K562 (cell line): ENCODE measurements around the gene IL17RC. TPM values are rescaled to one million over a fixed set of nuclear protein-coding genes. Genes with fewer than 3 reads are reported as not detected.
"Not testable (repeated sequence)": the region's sequence is repeated elsewhere in the genome, so short reads cannot be mapped to it uniquely, and the experiment has no call there.

Source experiments
- ATAC-seq: fragments of 200-7000 bp; cut with Tn5 transposase; 3 replicates; pipeline ENCODE4 v1.9.1; 2020; ENCODE audit warnings: moderate library complexity
- BruUV-seq: library from RNA; stranded (reverse); fragments of 400-500 nt; replicated peaks from 2 replicates; lab custom pipeline; 2021; lab: Mats Ljungman, UMichigan
- CTCF ChIA-PET: fragments of 300-600 bp; formaldehyde crosslinking; extraction: SDS; loops from one replicate; lab custom pipeline; 2021; ENCODE audit warnings: low intra/inter-chr PET ratio; lab: Yijun Ruan, JAX
- POLR2A ChIA-PET: fragments of 300-600, 350-650 bp; sonication (Branson Sonifier 250); formaldehyde crosslinking; extraction: SDS; loops from one replicate; lab custom pipeline; 2021; ENCODE audit warnings: antibody characterized with exemption, inconsistent platforms; lab: Yijun Ruan, JAX
- DNase-seq, 4 experiments: peaks; one replicate each; pipeline versions ENCODE4 v3.0.0 to v3.0.0-alpha.2; 2011 to 2018; ENCODE audit warnings: low spot score in 3 of 4, mixed read lengths in 3 of 4; ENCODE audit errors: extremely low read depth in 1 of 4
- FAIRE-seq: peaks from 2 replicates; lab custom pipeline; 2011; peaks lifted over from hg19 to GRCh38; lab: Jason Lieb, UNC
- H2AFZ ChIP-seq: 2 replicates; pipeline ENCODE4 v1.6.0; 2011; ENCODE audit warnings: low read depth, low read length, control low read depth, inconsistent platforms
- H3K27ac ChIP-seq: fragments of 200-600 bp; 3 replicates; pipeline ENCODE4 v1.8.0; 2011; ENCODE audit warnings: low read depth, mild to moderate bottlenecking, control low read depth, inconsistent platforms, low read length, moderate library complexity, mixed read lengths; ENCODE audit errors: extremely low read depth
- H3K27me3 ChIP-seq, 2 experiments: fragments of 300-600 bp in 1 of 2; 2 replicates in 1 of 2; 3 replicates in 1 of 2; pipeline versions ENCODE4 v1.6.0 to v1.8.0; 2011; ENCODE audit warnings: inconsistent platforms in 2 of 2, low read length in 2 of 2, mild to moderate bottlenecking in 1 of 2, mixed read lengths in 1 of 2, moderate library complexity in 1 of 2; ENCODE audit not compliant: control insufficient read depth in 2 of 2, insufficient read depth in 2 of 2
- H3K36me3 ChIP-seq: fragments of 300-600 bp; 3 replicates; pipeline ENCODE4 v1.8.0; 2011; ENCODE audit warnings: mild to moderate bottlenecking, low read length, inconsistent platforms; ENCODE audit not compliant: control insufficient read depth, insufficient read depth
- H3K4me1 ChIP-seq, 2 experiments: fragments of 200-600 bp in 1 of 2; replicated peaks in 1 of 2; 2 replicates in 1 of 2; 3 replicates in 1 of 2; pipeline versions ENCODE4 v1.5.1 to v1.8.0; 2011; ENCODE audit warnings: inconsistent platforms in 2 of 2, low read length in 2 of 2, mild to moderate bottlenecking in 1 of 2, mixed read lengths in 1 of 2, moderate library complexity in 1 of 2; ENCODE audit not compliant: control insufficient read depth in 2 of 2, insufficient read depth in 2 of 2
- H3K4me2 ChIP-seq: 2 replicates; pipeline ENCODE4 v1.6.1; 2011; ENCODE audit warnings: low read length, control low read depth, inconsistent platforms, mixed read lengths; ENCODE audit not compliant: insufficient read depth
- H3K4me3 ChIP-seq: fragments of 200-600 bp; sonication (generic), shearing (Covaris generic); 2 replicates; pipeline ENCODE4 v1.5.1; 2016; ENCODE audit warnings: control low read depth, inconsistent platforms
- H3K79me2 ChIP-seq: fragments of 200-600 bp; 3 replicates; pipeline ENCODE4 v1.8.0; 2011; ENCODE audit warnings: low read length, inconsistent platforms; ENCODE audit not compliant: control insufficient read depth, insufficient read depth
- H3K9ac ChIP-seq, 2 experiments: 2 replicates each; pipeline versions ENCODE4 v1.6.0 to v1.6.1; 2011; ENCODE audit warnings: low read depth in 2 of 2, low read length in 2 of 2, control low read depth in 1 of 2, inconsistent platforms in 1 of 2, mild to moderate bottlenecking in 1 of 2, mixed read lengths in 1 of 2; ENCODE audit not compliant: insufficient read depth in 1 of 2
- H3K9me1 ChIP-seq: one replicate; pipeline ENCODE4 v1.6.0; 2011; ENCODE audit warnings: inconsistent platforms, mild to moderate bottlenecking, low read length, moderate library complexity; ENCODE audit not compliant: control insufficient read depth, insufficient read depth
- H3K9me3 ChIP-seq: replicated peaks from 2 replicates; pipeline ENCODE4 v1.5.1; 2011; ENCODE audit warnings: low read depth, low read length, inconsistent platforms; ENCODE audit not compliant: control insufficient read depth, insufficient read depth
- H4K20me1 ChIP-seq: replicated peaks from 2 replicates; pipeline ENCODE4 v1.6.1; 2011; ENCODE audit warnings: low read length, inconsistent platforms, mixed read lengths; ENCODE audit not compliant: control insufficient read depth, insufficient read depth
- ADNP ChIP-seq: fragments of 200-800 bp; sonication (Bioruptor generic); IDR thresholded peaks from 2 replicates; pipeline ENCODE4 v1.6.1; 2016; ENCODE audit warnings: missing genetic modification characterization, missing compliant biosample characterization
- MCM7 ChIP-seq, 2 experiments: fragments of 450-650 bp; IDR thresholded peaks; 2 replicates each; pipeline ENCODE4 v1.6.1; 2016 to 2018
- RFX5 ChIP-seq: IDR thresholded peaks from 2 replicates; pipeline ENCODE4 v1.6.1; 2011; ENCODE audit warnings: low read depth, mild to moderate bottlenecking, improper control_type of control experiment, low read length
- ZBTB8A ChIP-seq: fragments of 450-650 bp; IDR thresholded peaks from 2 replicates; pipeline ENCODE4 v1.6.1; 2018; ENCODE audit warnings: mild to moderate bottlenecking, moderate library complexity; ENCODE audit not compliant: partially characterized antibody
- ZC3H11A ChIP-seq: IDR thresholded peaks from 2 replicates; pipeline ENCODE4 v1.6.1; 2012; ENCODE audit warnings: low read depth, low read length, improper control_type of control experiment
- ZNF316 ChIP-seq: fragments of 450-650 bp; IDR thresholded peaks from 2 replicates; pipeline ENCODE4 v1.6.1; 2016
- WGBS: fragments of 100-300 bp; shearing (Covaris generic); methylation state at CpG from one replicate; pipeline ENCODE4 v1.1.6; 2016; ENCODE audit warnings: low coverage, mixed read lengths; ENCODE audit not compliant: insufficient coverage; ENCODE audit errors: missing lambda C conversion rate; 5-methylcytosine and 5-hydroxymethylcytosine counted together
- in situ Hi-C: fragments of 300-500 bp; cut with MboI; formaldehyde crosslinking; loops from 4 replicates; pipeline ENCODE4 v1.15.0; 2018; ENCODE audit warnings: inconsistent platforms, mixed read lengths
- intact Hi-C: fragments of 100-400 bp; cut with micrococcal nuclease; formaldehyde crosslinking; loops from 2 replicates; pipeline ENCODE4 v1.14.2; 2022
- polyA plus RNA-seq, 8 experiments: library from polyadenylated mRNA; depleted of rRNA in 4 of 8; stranded (reverse) in 5 of 8; unstranded in 3 of 8; fragments of >200 nt; fragmentation: Nextera tagmentation in 2 of 8; fragmentation: Illumina TruSeq in 1 of 8; extraction: Ambion mirVana in 2 of 8; extraction: Trizol in 1 of 8; gene quantifications; 2 replicates each; pipeline versions ENCODE4 v1.2.1 to v1.2.3, GENCODE V29; 2011 to 2014; ENCODE audit warnings: inconsistent platforms in 1 of 8, missing spikeins in 1 of 8
- total RNA-seq, 7 experiments: library from RNA; depleted of rRNA in 6 of 7; stranded (reverse); fragments of >200 nt in 6 of 7; fragmentation: Illumina TruSeq in 2 of 7; extraction: Trizol in 2 of 7; gene quantifications; 2 replicates each; pipeline versions ENCODE4 v1.2.1 to v1.2.3, GENCODE V29; 2011 to 2021; ENCODE audit warnings: low replicate concordance in 1 of 7
- TF ChIP-seq, protein P1 (sequence below), 3 experiments: IDR thresholded peaks in 2 of 3; conservative IDR thresholded peaks in 1 of 3; 2 replicates each; pipeline ENCODE4 v1.5.1; 2011 to 2012; ENCODE audit warnings: low read length in 3 of 3, mild to moderate bottlenecking in 3 of 3, control low read depth in 2 of 3, improper control_type of control experiment in 1 of 3, inconsistent platforms in 1 of 3, low read depth in 1 of 3, mixed read lengths in 1 of 3, moderate library complexity in 1 of 3; ENCODE audit not compliant: insufficient read depth in 2 of 3
- TF ChIP-seq, protein P2 (sequence below): sonication (generic); IDR thresholded peaks from 2 replicates; pipeline ENCODE4 v1.6.1; 2016
- TF ChIP-seq, protein P3 (sequence below): fragments of 450-650 bp; IDR thresholded peaks from 2 replicates; pipeline ENCODE4 v1.7.1; 2018; ENCODE audit warnings: mild to moderate bottlenecking, low read depth; ENCODE audit not compliant: partially characterized antibody

Gene IL17RC
- total and polyA plus RNA-seq, 9 of the 15 experiments (the other 6 are each of a cell fraction or from before 2014, with no cell fraction given), result 0.15 to 11.4 (median 7.1) TPM; not detected in 1

DNA sequence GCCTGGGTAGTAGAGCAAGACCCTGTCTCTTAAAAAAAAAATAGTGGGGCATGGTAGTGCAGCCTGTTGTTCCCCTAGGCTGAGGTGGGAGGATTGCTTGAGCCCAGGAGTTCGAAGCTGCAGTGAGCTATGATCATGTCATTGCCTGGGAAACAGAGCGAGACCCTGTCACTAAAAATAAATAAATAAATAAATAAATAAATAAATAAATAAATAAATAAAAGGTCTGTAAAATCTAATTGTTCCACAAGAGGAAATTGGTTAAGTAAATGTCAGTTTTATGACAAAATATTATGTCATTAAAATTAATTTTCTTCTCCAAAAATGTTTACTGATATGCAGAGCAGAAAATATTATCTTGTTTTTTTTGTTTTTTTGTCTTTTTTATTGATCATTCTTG is 22.1 kb downstream of the IL17RC start:
- H4K20me1 ChIP-seq, result no peaks in the 10 kb centered on the region
- CTCF ChIA-PET, result no interaction called here
- H3K79me2 ChIP-seq, result peaks cover 19% of the 10 kb centered on the region
- peak; percentile 79; the same call in 1 of the 2 replicates for TF ChIP-seq ZC3H11A
- no peak for TF ChIP-seq RFX5
- TF ChIP-seq, protein P1, sequence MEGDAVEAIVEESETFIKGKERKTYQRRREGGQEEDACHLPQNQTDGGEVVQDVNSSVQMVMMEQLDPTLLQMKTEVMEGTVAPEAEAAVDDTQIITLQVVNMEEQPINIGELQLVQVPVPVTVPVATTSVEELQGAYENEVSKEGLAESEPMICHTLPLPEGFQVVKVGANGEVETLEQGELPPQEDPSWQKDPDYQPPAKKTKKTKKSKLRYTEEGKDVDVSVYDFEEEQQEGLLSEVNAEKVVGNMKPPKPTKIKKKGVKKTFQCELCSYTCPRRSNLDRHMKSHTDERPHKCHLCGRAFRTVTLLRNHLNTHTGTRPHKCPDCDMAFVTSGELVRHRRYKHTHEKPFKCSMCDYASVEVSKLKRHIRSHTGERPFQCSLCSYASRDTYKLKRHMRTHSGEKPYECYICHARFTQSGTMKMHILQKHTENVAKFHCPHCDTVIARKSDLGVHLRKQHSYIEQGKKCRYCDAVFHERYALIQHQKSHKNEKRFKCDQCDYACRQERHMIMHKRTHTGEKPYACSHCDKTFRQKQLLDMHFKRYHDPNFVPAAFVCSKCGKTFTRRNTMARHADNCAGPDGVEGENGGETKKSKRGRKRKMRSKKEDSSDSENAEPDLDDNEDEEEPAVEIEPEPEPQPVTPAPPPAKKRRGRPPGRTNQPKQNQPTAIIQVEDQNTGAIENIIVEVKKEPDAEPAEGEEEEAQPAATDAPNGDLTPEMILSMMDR (IDR thresholded peaks at IDR 0.05 in 2 of 3, conservative IDR thresholded peaks at IDR 0.05 in 1 of 3; ENCODE audit: insufficient read depth in 2 of 3, low read depth in 1 of 3, low read length in 3 of 3), result no peak
- no peak for TF ChIP-seq ZBTB8A
- no peak for TF ChIP-seq ZNF316
- TF ChIP-seq, protein P2, sequence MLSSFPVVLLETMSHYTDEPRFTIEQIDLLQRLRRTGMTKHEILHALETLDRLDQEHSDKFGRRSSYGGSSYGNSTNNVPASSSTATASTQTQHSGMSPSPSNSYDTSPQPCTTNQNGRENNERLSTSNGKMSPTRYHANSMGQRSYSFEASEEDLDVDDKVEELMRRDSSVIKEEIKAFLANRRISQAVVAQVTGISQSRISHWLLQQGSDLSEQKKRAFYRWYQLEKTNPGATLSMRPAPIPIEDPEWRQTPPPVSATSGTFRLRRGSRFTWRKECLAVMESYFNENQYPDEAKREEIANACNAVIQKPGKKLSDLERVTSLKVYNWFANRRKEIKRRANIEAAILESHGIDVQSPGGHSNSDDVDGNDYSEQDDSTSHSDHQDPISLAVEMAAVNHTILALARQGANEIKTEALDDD, result no peak
- TF ChIP-seq, protein P3, sequence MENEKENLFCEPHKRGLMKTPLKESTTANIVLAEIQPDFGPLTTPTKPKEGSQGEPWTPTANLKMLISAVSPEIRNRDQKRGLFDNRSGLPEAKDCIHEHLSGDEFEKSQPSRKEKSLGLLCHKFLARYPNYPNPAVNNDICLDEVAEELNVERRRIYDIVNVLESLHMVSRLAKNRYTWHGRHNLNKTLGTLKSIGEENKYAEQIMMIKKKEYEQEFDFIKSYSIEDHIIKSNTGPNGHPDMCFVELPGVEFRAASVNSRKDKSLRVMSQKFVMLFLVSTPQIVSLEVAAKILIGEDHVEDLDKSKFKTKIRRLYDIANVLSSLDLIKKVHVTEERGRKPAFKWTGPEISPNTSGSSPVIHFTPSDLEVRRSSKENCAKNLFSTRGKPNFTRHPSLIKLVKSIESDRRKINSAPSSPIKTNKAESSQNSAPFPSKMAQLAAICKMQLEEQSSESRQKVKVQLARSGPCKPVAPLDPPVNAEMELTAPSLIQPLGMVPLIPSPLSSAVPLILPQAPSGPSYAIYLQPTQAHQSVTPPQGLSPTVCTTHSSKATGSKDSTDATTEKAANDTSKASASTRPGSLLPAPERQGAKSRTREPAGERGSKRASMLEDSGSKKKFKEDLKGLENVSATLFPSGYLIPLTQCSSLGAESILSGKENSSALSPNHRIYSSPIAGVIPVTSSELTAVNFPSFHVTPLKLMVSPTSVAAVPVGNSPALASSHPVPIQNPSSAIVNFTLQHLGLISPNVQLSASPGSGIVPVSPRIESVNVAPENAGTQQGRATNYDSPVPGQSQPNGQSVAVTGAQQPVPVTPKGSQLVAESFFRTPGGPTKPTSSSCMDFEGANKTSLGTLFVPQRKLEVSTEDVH, result no peak
- TF ChIP-seq MCM7 (IDR thresholded peaks at IDR 0.05), result no peak
- no peak for TF ChIP-seq ADNP
- FAIRE-seq, result no peak
- no peak overlapping the region for H2AFZ ChIP-seq
- ATAC-seq, result no peak
- POLR2A ChIA-PET, result interaction anchor here (0.6 kb wide), 1 partner anchor 39 kb away, joined by 3 read pairs; no protein-coding TSS in a partner anchor
- no peak for DNase-seq
- no peak overlapping the region for H3K4me2 ChIP-seq
- no TSS peak for BruUV-seq
- intact Hi-C loops, result loop anchor here (10.0 kb wide), 1 partner anchor 286 kb away; no protein-coding TSS in a partner anchor
- no peak overlapping the region for H3K27ac ChIP-seq
- in situ Hi-C loops, result no loop called here
- no peaks in the 10 kb centered on the region for H3K9me1 ChIP-seq
- 87% methylated on average over 2 of the region's 2 CpGs for WGBS
- peaks cover 11 to 23% of the 10 kb centered on the region in 2 experiments; a peak in 4 of 5 replicates for H3K4me1 ChIP-seq
- H3K36me3 ChIP-seq, result peaks cover 47% of the 10 kb centered on the region
- no peak overlapping the region for H3K4me3 ChIP-seq
- 0 out of 2 replicates have a peak, but pooled peaks cover 3% of the 10 kb centered on the region for H3K9me3 ChIP-seq
- H3K27me3 ChIP-seq, result no peaks in the 10 kb centered on the region
- H3K9ac ChIP-seq, result no peak overlapping the region

DNA sequence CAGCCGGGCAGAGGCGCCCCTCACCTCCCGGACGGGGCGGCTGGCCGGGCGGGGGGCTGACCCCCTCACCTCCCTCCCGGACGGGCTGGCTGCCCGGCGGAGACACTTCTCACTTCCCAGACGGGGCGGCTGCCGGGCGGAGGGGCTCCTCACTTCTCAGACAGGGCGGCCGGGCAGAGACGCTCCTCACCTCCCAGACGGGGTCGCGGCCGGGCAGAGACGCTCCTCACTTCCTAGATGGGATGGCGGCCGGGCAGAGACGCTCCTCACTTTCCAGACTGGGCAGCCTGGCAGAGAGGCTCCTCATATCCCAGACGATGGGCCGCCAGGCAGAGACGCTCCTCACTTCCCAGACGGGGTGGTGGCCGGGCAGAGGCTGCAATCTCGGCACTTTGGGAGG is 23.0 kb downstream of the IL17RC start:
- intact Hi-C loops, result loop anchor here (10.0 kb wide), 1 partner anchor 285 kb away; no protein-coding TSS in a partner anchor
- H2AFZ ChIP-seq, H3K27me3 ChIP-seq, H3K4me2 ChIP-seq, in situ Hi-C loops, H3K9me3 ChIP-seq, DNase-seq, H3K4me3 ChIP-seq, H3K27ac ChIP-seq, POLR2A ChIA-PET, FAIRE-seq, H4K20me1 ChIP-seq, BruUV-seq, H3K79me2 ChIP-seq, ATAC-seq, H3K9ac ChIP-seq, H3K9me1 ChIP-seq, CTCF ChIA-PET: not testable (repeated sequence)
- 85% methylated on average over 4 of the region's 32 CpGs for WGBS
- Histone ChIP-seq H3K4me1 (peaks cover 5 to 18% of the 10 kb centered on the region in 2 experiments; a peak in 4 of 5 replicates), H3K36me3 (peaks cover 50% of the 10 kb centered on the region)
